T-helper 1 cell (primary cell): ENCODE data around the gene NEURL1.
"Not testable (repeated sequence)": the region's sequence is repeated elsewhere in the genome, so short reads cannot be mapped to it uniquely, and the experiment has no call there.

Experiments
- DNase-seq, 5 donors: peaks; one replicate each; pipeline ENCODE4 v3.0.0-alpha.2; 2012 to 2020

NEURL1 gene

DNA sequence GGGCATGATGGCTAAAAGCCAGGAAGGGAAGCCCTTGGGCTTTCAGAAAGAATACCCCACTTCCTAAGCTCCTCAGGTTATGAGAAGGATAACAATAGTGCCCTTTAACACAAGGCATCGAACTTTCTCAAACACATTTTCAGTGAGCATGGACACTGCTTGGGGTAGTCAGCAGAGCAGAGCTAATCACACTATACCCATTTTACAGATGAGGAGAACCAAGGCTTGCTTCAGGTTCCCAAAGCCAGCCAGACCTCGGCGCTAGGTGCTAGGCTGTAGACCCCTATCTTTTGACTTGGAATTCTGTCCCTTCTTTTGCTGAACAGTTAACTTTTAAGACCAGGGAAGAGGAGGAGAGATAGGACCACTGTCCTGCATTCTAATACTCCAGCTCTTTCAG lies 1.8 kb downstream of the NEURL1 start:
- DNase-seq = no peak

- DNase-seq = no peak
Measured at GRCh38 chr10:103497161-103497915, 3.8 kb downstream of the NEURL1 start.

DNA sequence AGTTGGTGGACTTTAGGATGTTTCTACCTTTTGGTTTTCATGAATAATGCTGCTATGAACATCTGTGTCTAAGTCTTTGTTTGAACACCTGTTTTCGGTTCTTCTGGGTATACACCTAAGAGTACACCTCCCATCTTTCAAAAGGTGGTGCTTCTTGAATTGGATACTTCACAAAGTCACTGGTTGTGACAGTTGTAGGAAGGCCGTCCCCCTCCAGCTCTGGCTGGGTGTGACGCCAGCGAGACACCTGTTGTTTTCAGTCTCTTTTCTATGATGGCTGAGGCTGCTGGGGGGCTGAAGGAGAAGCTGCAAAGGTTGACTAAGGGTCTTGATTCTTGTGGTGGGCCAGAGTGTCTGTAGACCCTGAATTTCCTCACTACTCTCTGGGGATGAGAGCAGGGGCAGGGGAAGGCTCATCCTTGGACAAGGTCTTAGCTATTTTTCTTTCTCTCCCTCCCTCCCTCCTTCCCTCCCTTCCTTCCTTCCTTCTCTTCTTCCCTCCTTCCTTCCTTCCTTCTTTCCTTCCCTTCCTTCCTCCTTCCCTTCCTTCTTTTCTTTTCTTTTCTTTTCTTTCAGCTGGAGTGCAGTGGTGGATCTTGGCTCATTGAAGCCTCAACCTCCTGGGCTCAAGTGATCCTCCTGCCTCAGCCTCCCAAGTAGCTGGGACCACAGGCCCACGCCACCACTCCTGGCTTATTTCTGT lies 5.6 kb downstream of the NEURL1 start:
- no peak for DNase-seq

DNA sequence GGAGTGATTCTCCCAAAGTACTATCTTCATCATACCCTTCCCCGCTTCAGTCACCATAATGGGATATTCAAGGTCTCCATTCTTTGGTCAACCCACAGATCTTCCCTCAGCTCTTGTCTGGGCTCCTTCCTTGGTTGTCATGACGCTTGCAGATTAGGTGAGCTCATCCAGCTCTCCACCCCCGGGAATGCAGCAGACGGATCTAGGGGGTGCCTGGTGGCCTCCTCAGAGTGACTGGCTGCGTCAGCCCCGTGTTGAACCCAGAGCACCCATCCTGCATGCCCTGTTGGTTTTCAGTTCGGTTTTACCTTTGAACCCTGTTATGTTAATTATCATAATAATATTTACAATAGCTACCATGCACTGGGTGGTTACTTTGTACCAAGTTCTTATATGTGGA lies 6.4 kb downstream of the NEURL1 start:
- DNase-seq = no peak

DNA sequence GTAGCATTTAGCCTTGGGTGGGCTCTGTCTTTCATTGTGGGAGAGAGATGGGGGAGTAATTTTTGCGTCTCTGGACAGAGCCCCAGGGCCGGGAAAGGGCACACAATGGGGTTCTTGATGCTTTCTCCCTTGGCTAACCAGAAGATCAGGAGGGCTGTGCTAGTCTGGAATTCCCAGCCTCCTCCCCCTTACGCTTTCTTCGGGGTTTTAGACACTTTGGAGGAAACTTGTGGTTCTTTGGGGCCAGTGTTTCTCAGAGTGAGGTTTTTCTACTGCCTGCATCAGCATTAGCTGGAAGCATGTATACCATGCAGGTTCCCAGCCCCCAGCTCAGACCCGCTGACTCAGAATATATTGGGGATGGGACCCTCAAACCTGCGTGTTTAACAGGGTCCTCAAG lies 7.0 kb downstream of the NEURL1 start:
- no peak for DNase-seq

- DNase-seq = no peak
Measured at GRCh38 chr10:103501186-103501585, 7.7 kb downstream of the NEURL1 start.

GRCh38 chr10:103502849-103503660 lies 9.6 kb downstream of the NEURL1 start:
- DNase-seq = no peak

DNA sequence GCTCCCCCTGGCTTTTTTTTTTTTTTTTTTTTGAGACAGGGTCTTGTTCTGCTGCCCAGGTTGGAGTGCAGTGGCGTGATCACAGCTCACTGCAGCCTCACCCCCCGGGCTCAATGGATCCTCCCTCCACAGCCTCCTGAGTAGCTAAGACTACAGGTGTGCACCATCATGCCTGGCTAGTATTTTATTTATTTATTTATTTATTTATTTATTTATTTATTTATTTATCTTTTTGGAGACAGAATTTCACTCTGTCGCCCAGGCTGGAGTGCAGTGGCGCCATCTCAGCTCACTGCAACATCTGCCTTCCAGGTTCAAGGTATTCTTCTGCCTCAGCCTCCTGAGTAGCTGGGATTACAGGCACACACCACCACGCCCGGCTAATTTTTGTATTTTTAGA lies 10.3 kb downstream of the NEURL1 start:
- DNase-seq = not testable (repeated sequence)

GRCh38 chr10:103504181-103504783 lies 10.8 kb downstream of the NEURL1 start:
- peak in 1 of 5 donors; percentile 90 for DNase-seq

DNA sequence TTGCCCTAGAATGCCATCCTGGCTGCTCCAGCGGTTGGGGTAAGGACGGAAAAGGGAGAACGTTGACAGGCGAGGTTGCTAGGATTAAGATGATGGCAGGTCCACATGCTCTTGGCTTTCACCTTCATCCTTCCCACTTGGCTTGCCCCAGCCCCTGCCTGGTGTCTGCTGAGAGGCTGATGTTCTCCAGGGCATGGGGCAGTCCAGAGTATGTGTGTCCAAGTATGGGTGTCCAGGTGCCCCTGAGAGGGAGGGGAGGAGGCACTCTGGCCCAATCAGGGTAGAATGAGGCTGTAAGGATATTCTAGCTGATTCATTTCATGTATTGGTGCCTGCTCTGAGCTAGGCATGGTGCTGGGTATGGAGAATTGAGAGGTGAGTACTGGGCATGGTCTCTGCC lies 12.6 kb downstream of the NEURL1 start:
- DNase-seq = no peak

DNA sequence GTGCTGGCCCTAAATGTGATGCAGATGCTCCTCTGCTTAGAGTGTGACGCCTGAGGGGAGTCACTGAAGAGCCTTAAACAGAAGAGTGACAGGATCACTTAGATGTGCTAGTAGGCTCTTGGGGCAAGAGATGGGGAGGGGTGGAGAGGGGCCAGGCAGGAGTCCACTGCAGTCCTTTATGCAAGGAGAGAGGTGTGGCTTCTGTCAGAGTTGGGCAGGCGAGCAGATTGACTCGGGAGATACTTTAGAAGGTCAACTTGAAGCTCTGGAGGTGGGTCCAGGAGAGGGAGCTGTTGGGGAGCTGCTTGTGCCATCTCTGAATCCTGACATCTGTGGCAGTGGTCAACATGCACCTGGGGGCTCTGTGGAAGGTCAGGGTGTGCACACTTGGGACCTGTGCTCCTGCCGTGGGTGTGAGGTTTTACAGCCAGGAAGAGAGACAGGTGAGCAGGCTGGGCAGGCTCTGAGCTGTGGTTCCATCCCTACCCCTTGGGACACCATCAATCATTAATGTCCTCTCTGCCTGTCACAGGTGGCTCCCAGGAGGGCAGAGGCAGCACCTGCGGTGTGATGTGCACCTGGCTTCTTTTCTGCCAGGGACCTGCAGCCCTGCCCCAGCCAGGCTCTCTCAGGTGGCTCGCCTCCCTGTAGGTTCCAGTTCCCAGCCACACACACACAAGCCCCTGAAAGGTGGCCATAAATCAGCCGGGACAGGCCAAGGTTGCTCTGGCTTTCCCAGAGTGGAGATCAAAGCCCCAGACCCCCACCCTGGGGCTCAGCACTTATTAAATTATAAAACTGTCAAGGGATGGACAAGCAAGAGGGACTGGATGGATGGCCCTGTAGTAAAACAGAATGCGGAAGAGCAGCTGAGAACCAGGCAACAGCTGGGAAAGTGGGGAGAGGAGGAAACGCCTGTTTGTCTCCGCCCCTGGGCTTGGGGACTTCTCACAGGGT lies 14.0 kb downstream of the NEURL1 start:
- DNase-seq = no peak

DNA sequence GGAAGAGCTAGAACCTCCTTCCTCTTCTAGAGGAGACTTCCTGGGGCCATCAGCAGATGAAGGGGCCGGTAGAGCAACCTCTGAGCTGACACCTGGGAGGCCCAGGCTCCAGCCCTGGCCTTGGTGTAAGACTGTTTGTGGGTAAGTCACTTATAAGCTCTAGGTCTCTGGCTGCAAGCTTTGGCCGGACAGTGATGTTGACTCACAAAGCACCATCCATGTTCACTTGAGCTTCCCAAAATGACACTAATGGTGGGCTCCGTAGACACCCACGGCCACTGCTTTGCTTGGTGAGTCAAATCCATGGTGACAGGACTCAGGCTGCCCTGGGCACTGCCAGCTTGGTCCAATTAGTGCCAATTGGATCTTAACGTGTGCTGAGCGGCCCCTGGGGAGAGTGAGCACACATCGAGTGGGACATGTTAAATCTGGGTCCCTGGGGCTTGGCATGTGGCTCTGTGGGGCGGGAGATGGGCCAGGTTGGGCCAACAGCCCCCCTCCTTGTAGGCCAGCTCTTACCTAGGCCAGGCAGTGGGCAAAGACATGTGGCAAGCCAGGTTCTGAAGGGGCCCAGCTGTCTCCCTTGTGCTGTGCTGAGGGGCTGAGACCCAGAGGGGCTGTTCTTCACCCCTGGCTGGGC lies 16.7 kb downstream of the NEURL1 start:
- DNase-seq = no peak

DNA sequence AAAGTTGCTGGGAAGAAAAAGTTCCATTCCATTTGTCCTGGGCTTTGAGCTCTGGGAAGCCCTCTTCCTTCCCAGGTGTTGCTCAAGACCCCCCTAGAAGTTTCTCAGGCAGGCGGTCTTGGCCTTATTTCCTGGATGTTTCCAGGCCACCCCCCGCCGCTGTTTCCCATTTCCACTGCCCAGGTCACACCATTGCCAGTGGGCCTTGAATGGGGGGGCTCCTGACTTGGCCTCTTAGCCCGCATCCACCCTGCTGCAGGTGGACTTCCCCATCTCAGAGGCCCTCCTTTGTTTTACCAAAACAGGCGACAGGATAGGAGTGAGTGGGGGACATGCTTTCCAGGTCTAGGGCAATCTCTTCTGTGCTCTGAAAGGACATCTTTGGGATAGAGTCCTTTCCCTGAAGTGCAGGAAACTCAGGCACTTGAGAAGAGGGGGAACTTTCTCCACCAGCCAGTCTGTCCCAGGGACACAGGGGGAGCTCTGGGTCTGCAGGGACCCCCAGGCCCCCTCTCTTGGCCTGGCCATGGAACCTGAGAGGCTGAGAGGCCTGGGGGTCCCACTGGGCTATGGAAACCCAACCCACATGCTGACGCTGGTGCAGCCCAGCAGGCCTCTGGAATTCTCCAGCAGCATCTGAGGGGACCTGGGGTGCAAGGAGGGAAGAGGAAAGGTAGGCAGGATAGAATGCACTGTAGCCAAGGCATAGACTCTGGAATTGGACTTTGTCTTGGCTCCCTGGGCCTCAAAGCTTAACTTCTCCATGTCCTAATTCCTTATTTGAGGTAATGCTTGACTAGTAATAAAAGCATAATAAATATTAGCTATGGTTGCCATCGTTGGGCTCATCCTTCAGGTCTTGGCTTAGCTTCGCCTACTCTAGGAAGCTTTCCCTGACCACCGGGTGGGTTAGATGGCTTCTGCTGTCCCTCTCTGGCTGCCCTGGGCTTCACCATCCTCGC lies 17.6 kb downstream of the NEURL1 start:
- DNase-seq = no peak

DNA sequence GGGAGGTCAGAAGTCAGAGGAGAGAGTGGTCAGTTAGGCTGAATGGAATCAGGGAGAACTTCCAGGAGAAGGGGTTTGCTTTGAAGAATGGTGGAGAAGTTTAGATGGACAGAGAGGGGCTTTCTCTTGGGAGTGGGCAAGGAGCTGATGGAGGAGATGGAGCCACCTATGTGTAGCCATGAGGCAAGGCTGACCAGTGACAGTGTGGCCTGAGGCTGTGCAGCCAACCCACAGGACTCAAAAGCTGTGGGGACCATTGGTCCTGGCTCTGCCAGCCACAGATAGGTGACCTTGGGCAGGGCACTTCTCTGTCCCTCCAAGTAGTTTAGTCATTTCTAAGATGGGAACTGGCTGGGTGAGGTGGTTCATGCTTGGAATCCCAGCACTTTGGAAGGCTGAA lies 18.7 kb downstream of the NEURL1 start:
- DNase-seq = no peak

- DNase-seq = no peak
Measured at GRCh38 chr10:103512591-103513379, 19.3 kb downstream of the NEURL1 start.

- no peak for DNase-seq
Measured at GRCh38 chr10:103513380-103514060, 20.0 kb downstream of the NEURL1 start.

GRCh38 chr10:103514244-103514643 lies 20.7 kb downstream of the NEURL1 start:
- no peak for DNase-seq

- DNase-seq = no peak
Measured at GRCh38 chr10:103517234-103518085, 24.0 kb downstream of the NEURL1 start.
